Stimulated activated naive CD8-positive, alpha-beta T cell treated with anti-CD3 and anti-CD28 coated beads, Interleukin-15, Interleukin-2, amounts not matched to agents 100 U/mL and 50 U/mL, for 24 hours (primary cell): Measurements from ENCODE around the gene HIBCH.
A peak's percentile ranks its signal among the peaks of the same experiment; 100 is the strongest.
"Not testable (repeated sequence)": the region's sequence is repeated elsewhere in the genome, so short reads cannot be mapped to it uniquely, and the experiment has no call there.

Experiments
- ATAC-seq: fragments of 150-1000 bp; cut with Tn5 transposase; one replicate; pipeline ENCODE4 v1.10.0; 2021
- DNase-seq: peaks from one replicate; pipeline ENCODE4 v3.0.0; 2021

Gene HIBCH

DNA sequence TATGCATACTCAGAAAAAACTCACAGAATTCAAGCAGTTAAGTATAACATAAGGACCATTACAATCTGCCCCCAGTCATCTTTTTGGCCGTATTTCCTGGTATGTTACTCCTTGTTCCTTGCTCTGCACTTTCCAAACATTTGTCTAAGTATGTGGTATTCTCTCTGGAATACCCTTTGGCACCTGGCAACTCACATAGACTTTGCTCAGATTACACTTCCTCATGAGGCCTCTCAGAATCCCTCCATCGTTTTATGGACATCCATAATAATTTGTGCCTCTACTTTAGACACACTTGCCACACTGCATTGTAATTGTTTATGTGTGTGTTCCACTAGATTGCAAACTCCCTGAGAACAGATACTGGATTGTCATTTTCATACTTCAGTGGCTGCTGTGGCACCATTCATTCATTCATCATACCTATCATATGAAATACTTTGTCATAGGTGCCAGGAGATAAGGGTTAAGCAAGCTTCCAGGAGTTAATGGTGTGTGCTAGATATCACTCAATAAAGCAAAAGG is 84.0 kb downstream of the HIBCH start:
- DNase-seq (no peak), ATAC-seq (no peak)

DNA sequence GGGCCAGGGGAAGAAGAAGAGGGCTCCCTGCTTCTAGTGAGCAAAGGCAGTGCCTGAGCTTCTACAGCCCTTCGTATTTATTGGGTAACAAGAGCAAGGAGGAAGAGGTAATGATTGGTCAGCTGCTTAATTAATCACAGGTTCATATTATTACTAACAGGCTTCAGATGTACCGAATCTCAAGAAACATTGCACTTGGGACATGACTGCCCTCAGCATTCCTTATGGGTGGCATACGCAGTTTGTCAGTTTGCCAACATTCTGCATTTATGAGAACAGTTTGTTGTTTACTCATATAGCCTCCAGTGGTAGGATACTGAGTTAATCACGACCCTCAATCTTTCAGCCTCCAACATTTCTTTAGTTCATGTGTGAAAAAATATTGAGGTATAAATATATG is 84.5 kb downstream of the HIBCH start:
- DNase-seq (no peak), ATAC-seq (no peak)

DNA sequence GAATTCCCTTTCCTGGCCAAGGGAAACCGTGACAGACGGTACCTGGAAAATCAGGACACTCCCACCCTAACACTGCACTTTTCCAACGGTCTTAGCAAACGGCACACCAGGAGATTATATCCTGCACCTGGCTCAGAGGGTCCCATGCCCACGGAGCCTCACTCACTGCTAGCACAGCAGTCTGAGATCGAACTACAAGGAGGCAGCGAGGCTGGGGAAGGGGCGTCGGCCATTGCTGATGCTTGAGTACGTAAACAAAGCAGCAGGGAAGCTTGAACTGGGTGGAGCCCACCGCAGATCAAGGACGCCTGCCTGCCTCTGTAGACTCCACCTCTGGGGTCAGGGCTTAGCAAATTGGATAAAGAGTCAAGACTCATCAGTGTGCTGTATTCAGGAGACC is 95.6 kb downstream of the HIBCH start:
- DNase-seq, ATAC-seq: not testable (repeated sequence)

DNA sequence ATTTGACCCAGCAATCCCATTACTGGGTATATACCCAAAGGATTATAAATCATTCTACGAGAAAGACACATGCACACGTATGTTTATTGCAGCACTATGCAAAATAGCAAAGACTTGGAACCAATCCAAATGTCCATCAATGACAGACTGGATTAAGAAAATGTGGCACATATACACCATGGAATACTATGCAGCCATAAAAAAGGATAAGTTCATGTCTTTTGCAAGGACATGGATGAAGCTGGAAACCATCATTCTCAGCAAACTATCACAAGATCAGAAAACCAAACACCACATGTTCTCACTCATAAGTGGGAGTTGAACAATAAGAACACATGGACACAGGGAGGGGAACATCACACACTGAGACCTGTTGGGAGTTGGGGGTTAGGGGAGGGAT is 96.9 kb downstream of the HIBCH start:
- DNase-seq, ATAC-seq: not testable (repeated sequence)

DNA sequence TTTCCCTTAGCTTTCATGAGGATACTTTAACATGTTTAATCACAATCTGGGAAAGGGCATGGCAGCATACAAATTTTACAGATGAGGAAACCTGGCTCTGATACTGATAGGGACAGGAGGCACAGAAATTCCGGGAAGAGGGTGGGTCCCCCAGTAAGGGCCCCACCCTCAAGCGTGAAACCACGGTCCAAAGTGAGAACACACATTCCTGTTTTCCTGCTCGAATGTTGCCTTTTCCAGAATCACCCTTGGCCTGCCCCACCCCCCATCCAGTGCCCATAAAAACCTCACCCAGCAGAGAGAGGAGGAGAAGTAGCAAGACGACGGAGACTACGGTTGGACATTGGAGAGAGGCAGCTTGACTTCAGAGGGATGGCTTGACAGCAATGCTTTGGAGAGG is 98.2 kb downstream of the HIBCH start:
- no peak for DNase-seq
- ATAC-seq: no peak

DNA sequence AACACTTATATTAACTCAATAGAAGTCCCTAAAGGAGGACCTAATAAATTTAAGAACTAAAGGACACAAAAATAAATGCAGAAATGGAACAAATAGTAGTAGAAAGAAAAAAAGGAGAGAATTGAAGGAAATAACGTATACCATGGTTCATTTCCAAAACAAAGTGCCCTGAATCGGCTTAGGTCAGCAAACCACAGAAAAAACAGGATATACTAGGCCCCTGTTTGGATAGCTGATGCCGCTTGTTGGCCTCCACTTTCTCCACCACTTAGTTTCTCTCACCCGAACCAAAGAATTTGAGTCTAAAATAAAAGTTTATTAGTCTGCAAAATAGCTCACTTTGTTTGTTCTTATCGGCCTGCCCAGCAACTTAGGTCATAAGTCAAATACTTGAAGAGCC is 100.4 kb downstream of the HIBCH start:
- ATAC-seq (no peak), DNase-seq (no peak)

DNA sequence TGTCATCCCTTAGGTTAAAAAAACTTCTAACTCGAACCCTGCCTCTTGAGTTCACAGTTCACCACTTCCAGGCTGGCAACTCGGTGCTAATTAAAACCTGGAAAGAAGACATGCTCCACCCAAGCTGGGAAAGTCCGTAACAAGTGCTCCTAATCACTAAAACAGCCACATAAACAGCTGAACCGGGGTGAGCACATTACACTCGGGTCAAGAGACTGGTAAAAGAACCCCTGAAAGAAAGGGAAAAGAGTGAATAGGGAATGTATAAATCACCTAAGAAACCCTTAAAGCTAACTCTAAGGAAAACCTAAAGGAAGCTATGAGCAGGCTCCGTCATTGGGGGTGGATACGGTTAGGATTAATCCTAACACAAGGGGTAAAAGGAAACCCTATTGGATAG is 102.0 kb downstream of the HIBCH start:
- DNase-seq (no peak), ATAC-seq (no peak)

DNA sequence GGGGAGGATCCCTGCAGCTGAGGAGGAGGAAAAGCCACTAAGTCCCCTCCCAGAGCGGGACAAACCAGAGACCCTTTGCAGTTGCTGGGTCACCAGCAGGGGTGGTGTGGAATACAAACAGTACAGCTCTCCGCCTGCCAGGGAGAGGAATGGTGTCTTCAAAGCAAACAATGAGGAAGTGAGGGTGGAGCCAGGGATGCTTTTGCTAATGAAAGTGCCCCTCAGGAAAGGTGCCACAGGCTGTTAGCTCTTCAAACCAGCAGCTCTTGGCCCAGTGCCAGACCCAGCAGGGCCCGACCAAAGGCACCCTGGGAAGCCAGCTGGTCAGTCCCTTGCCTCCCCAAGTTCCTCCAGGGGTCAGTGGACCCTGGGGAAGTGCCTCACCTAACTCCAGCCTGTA is 102.8 kb downstream of the HIBCH start:
- DNase-seq (peak; percentile 12), ATAC-seq (no peak)

DNA sequence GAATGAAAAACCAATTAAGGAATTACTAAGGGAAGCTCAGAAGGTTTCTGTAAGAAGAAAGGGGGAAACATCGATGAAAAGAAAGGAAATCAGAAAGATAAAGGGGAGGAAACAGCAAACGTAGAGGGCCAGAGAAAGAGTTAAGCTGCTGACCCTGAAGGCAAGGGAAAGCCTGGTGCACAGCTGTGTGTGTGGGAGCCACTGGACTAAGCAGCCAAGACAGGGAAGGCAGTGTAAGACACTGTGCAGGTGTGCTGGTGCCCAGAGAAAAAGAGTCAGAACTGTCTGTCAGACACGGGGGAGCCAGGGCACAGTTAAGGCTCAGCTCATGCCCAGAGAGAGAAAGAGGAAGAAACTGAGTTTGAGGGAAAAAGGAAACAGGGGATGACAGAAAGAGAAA is 104.0 kb downstream of the HIBCH start:
- DNase-seq (no peak), ATAC-seq (no peak)

DNA sequence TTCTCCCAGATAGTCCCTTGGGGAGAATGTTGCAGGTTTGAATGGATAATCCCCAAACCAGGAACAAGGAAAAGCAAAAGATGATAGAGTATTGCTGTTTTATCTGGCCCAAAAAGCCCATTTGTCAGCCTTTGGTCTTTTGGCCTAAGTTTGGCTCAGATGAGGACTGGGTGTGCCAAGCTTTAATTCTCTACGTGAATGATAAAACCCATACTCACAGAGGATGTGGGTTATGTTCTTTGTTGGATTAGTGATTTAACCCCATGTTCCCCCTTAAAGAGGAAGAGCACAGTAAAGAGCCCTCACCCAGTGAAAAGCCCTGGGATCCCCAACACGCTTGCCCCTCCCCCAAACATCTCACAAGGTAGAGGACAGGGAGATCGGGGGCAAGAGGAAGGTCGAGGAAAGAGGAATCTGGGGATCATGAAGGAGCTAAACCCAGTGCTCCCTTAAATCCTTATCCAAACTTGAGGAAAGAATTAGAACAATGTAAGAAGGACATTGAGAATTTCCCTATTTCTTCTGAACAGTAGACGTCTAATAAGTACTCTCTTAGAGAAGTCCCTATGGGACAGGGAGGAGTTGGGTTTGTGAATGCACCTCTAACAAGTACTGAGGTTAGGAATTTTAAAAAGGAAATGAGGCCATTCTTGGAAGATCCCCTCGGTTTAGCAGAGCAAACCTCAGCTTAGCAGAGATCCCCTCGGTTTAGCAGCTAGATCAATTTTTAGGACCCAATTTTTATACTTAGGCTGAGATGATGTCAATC is 105.0 kb downstream of the HIBCH start:
- DNase-seq: no peak
- no peak for ATAC-seq

DNA sequence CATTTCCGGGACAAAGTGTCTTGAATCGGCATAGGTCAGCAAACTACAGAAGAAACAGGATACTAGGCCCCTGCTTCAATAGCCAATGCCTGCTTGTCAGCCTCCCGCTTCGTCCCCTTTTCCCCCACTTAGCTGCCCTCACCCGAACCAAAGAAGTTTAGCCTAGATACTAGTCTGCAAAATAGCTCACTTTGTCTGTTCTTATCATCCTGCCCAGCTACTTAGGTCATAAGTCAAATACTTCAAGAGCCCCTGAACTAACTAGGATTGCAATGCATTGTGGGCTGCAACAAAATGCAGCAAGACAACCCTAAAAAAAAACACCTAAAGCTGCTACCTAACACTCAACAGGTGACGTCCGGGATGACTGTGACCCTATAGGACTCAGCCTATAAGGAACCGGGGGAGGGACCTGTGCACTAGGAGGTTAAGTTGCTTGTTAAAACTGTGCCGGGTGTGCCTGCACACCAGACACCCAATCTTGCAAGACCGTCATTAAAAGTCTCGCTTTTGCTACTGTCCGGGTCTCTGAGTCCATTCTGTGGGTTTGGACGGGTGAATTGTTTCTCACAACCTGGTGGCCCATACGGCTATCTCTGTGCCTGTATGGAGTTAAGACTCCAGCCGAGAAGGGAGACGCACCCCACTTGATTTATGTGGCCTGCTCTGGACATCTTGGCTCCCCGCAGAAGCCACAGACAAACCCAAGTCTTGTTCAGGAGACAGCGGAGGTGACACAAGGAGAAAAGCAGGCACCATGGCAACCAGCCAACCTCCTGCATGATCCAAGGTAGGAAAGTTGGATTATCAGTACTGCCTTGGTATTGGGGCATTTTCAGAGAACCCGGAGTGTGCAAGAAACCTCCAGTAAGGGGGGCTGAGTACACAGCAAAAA is 105.9 kb downstream of the HIBCH start:
- DNase-seq: no peak
- no peak for ATAC-seq

DNA sequence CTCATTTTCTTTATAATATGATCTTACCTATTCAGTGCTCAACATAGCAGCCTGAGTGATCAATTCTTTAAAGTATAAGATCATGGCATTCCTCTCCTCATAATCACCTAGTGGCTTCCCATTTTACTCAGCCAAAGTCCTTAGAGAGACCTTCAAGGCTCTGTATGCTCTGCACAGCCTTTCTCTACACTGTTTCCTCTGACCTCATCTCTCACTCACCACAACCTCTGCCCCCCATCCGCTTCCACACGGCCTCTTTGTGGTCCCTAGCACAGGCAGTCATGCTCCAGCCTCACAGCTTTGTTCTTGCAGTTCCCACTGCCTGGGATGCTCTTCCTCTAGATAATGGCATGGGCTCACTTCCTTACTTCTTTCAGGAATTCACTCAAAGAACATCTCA is 109.2 kb downstream of the HIBCH start:
- DNase-seq (no peak), ATAC-seq (no peak)

DNA sequence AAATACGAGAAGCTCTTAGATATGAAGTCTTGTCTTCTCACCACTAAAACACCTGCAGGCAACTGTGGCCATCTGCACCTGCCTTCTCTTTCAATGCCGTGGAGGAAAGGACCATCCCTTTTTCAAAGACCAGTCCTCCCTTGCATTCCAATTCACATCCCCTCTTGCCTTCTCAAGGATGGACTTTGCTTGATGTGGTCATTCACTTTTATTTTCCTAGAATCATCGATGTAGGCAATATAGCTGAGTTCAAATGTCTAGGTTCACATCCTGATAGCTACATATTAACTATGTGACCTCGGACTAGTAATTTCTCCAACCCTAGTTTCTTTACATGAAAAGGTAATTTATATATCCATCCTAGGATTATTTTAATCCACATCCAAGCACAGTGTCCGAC is 110.1 kb downstream of the HIBCH start:
- ATAC-seq (no peak), DNase-seq (no peak)

DNA sequence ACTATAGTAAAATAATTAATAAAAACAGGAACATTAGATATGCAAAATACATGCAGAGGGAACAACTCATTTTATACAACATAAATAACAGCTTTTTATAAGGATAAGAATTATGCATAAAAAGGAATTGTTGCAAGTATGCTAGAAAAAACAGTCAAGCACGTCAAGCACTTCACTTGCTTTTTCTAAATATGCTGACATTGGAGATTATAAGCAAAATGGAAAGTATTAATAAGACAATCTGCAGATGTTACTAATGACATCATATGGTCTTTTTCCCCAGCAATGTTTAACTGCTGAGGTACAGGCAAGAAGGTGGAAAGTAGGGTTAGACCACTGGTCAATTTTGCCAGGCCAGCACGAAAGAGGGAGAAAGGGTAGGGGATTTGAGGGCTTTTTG is 111.7 kb downstream of the HIBCH start:
- ATAC-seq (no peak), DNase-seq (no peak)

DNA sequence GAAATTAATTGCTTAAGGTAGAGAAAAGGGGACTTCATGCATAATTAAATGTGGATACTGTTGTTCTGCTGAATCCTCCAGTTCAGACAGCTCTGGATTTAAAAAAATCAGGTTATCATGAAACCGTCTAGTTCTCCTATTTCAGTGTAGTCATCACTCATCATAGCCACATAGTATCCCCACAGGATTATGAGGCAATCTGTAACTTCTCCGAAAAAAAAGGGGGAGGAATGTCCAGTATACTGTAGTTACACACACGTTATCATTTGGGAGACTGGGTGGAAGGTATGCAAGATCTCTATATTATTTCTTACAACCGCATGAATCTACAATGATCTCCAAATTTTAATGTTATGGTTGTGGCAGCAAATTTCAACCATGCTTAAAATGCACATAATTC is 114.0 kb downstream of the HIBCH start:
- ATAC-seq: no peak
- no peak for DNase-seq

DNA sequence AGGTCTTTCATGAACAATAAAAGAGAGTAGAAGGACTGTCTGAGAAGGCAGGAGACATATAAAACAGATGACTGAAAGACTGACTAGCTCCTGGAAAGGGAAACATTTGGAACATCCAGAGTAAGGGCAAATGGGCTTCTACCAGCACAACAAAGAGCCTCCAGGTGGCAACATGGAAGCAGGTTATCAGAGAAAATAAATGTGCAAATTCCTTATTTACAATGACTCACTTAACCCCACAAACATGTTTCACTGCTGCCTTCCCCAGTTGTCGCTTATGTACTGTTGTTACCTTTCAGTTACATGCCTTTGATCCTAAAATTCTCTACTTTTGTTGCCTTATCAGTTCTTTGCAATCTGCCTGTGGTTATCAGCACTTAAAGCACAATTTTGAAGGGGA is 117.0 kb downstream of the HIBCH start:
- no peak for DNase-seq
- ATAC-seq: no peak

DNA sequence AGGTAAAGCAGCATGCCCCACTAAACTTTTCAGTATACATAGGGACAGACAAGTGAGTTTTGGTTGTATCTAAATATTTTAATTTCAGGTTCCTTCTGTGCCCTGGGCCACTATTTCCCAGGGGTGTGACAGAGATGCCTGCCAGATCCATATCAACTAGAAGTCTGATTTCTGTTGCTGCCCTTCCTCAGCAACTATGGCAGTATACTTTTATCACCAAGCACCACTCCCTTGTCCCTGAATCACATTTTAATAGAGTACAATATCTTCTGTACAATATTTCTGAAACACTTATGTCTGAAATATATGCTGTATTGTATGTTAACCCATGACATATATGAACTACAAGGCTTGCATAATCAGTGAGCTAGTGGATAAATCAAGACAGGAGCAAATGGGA is 117.6 kb downstream of the HIBCH start:
- DNase-seq: no peak
- no peak for ATAC-seq

DNA sequence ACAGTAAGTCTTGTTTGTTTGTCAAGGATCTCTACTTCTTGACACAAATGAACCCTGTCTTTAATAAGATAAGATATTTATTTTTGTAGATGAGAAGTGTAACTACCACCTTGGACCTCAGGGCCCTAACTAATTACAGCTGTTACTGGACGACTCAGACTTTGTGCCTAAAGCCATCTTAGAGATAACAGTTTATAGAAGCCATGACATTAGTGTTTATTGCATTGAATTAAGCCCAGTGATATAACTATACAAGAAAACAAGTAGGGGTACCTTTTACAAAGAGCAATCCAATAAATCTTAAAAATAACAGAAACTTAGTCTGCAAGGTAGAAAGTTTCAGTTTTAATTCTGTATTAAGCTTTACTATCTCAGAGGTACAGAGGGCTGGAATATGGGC is 119.0 kb downstream of the HIBCH start:
- no peak for ATAC-seq
- DNase-seq: no peak

DNA sequence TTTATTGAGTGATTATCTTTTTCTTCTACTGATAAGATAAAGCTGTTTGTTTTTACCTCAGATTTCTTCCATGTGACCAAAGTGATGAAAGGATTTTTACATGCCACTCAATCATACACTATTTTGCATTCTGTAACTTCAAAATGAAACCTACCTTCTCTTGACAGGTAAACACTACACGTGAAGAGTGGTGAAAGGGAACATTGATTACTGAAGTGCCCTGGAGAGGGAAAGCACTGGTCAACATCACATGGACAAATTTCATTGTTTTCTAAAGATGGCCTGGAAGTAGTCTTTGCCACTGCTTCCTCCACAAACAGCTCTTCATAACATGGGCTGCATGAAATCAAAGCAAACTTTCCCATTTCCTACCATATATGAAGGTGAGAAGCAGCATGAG is 120.1 kb downstream of the HIBCH start:
- no peak for DNase-seq
- no peak for ATAC-seq

DNA sequence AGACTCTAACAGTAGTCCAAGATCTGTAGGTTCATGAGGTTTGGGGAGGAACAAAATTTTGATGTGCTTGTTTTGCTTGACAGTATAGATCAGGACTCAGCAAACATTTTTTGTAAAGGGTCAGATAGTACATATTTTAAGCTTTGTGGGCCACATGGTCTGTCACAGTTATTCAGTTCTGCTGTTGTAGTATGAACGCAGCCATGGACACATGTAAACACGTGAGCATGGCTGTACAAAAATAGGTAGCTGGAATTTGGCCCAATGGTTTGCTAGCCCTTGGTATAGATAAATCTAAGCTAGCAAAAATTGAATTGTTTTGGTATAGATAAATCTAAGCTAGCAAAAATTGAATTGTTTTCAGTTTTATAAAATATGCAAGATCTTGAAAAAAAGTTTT is 120.5 kb downstream of the HIBCH start:
- ATAC-seq (no peak), DNase-seq (no peak)

DNA sequence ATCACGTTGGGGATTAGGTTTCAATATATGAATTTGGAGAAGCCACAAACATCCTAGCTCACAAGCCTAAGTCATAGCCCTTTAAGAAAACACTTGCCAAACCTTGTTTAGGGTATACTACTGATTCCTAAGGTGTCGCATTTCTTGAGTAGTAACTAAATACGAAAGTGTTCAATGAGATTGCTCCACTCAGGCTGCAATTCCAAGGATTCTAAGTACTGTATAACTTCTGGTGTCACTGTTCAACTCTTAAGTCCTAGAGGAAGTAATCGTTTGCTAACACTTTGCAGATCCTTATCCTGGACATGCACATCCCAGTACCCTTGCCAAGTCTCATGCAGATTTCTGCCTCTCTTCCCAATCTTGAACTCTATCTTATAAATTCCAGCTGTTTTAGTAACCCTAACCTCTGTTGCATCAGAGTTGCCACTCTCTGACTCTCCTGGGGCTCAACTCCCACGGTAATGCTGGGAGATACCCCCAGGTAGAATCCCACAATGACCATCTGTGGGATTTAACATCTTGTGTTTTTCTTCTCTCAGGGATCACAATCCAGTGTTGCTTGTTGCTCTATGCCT is 122.4 kb downstream of the HIBCH start:
- DNase-seq: no peak
- no peak for ATAC-seq

DNA sequence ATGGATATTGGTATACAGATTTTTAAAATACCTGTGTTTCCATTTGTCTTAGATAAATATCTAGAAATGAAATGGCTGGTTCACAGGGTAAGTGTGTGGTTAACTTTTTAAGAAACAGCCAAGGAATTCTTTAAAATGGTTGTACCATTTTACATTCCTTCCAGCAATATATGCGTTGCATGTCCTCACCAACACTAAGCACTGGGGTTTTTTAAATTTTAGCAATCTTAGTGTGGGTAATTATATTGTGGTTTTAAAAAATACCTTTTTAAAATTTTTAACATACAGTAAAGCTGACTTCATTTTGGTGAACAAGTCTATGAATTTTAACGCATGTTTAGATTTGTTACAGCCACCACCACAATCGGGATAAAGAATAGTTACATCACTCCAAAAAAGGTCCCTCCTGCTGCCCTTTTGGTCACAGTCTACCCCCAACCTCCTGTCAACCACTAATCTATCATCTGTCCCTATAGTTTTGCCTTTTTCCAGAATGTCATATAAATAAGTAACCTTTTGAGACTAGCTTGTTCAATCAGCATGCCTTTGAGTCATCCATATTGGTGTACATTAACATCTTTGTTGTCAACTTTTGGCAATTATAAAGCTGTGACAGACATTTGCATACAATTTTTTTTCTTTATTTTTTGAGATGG is 129.0 kb downstream of the HIBCH start:
- ATAC-seq: no peak
- no peak for DNase-seq

DNA sequence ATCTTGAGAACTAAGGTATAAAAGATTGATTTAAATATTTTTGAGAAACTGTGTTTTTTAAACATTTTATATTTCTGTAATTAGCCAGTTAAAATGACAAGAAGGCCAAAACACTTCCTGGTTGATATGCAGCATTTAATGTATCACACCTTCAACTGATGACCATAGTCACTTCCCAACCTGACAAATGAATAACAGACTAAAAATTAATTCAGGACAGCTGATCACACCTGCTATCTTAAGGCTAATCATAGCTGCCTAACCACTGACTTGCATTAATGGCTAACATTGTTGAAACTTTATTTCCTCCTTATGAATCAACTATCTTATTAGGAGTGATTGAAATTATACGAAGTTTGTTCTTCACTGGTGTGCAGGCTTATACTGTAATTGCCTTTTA is 131.3 kb downstream of the HIBCH start:
- no peak for DNase-seq
- no peak for ATAC-seq
